ENCODE data around the gene KCNV2. TPM values are rescaled to one million over a fixed set of nuclear protein-coding genes. Genes with fewer than 3 reads are reported as not detected.

KCNV2 gene
- total RNA-seq, 1 donor from 2014 or later: not detected

DNA sequence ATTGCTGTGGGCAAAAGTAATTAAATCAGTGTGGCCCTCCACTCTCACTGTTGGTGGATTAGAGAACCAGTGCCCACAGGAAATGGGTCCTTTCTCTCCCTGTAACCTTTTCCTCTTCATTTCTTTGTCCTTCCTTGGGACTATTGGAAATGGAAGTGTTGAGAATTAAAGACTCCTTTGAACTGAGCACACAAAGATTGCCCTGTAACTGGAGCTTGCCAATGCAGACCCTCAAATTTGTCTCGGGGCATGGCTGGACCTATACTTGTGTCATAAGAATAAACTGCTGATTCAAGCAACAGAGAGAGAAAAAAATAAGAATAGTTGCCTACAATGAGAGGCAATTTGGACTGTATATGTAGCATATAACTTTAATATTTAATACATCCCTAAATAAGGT lies 13.7 kb downstream of the KCNV2 start:
- Histone ChIP-seq H3K4me3 (ENCODE audit: insufficient read depth, low read depth, low read length) (no peak overlapping the region), H4K20me1 (ENCODE audit: insufficient read depth, low read length) (no peaks in the 10 kb centered on the region), H3K9me3 (ENCODE audit: insufficient read depth, low read depth, low read length) (no peaks in the 10 kb centered on the region), H3K27ac (ENCODE audit: low read depth, low read length) (no peak overlapping the region), H3K9ac (ENCODE audit: low read length) (no peak overlapping the region), H3K4me1 (ENCODE audit: insufficient read depth, low read length) (peaks cover 11% of the 10 kb centered on the region), H3K27me3 (ENCODE audit: insufficient read depth, low read length) (no peaks in the 10 kb centered on the region), H2AFZ (ENCODE audit: low read depth, low read length) (no peak overlapping the region), H3K79me2 (ENCODE audit: insufficient read depth, low read length) (no peaks in the 10 kb centered on the region), H3K4me2 (ENCODE audit: low read length) (no peak overlapping the region), H3K36me3 (ENCODE audit: insufficient read depth, low read length) (no peaks in the 10 kb centered on the region)
- Mint-ChIP-seq H3K9me3 (ENCODE audit: unreplicated experiment) (no peaks in the 10 kb centered on the region), H3K4me1 (ENCODE audit: low read depth, unreplicated experiment) (peaks cover 16% of the 10 kb centered on the region), H3K27me3 (ENCODE audit: low read depth, unreplicated experiment) (no peaks in the 10 kb centered on the region), H3K36me3 (ENCODE audit: low read depth, unreplicated experiment) (peaks cover 2% of the 10 kb centered on the region), H3K4me3 (ENCODE audit: unreplicated experiment) (no peak overlapping the region), H3K27ac (ENCODE audit: unreplicated experiment) (no peak overlapping the region)
- no peak for FAIRE-seq
- DNase-seq (ENCODE audit: low read depth): no peak
- TF ChIP-seq, protein P1, sequence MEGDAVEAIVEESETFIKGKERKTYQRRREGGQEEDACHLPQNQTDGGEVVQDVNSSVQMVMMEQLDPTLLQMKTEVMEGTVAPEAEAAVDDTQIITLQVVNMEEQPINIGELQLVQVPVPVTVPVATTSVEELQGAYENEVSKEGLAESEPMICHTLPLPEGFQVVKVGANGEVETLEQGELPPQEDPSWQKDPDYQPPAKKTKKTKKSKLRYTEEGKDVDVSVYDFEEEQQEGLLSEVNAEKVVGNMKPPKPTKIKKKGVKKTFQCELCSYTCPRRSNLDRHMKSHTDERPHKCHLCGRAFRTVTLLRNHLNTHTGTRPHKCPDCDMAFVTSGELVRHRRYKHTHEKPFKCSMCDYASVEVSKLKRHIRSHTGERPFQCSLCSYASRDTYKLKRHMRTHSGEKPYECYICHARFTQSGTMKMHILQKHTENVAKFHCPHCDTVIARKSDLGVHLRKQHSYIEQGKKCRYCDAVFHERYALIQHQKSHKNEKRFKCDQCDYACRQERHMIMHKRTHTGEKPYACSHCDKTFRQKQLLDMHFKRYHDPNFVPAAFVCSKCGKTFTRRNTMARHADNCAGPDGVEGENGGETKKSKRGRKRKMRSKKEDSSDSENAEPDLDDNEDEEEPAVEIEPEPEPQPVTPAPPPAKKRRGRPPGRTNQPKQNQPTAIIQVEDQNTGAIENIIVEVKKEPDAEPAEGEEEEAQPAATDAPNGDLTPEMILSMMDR (IDR thresholded peaks at IDR 0.05; ENCODE audit: insufficient read depth, low read depth, low read length): no peak
- no peak for TF ChIP-seq EZH2 (IDR thresholded peaks at IDR 0.05; ENCODE audit: insufficient read depth, low read length)

DNA sequence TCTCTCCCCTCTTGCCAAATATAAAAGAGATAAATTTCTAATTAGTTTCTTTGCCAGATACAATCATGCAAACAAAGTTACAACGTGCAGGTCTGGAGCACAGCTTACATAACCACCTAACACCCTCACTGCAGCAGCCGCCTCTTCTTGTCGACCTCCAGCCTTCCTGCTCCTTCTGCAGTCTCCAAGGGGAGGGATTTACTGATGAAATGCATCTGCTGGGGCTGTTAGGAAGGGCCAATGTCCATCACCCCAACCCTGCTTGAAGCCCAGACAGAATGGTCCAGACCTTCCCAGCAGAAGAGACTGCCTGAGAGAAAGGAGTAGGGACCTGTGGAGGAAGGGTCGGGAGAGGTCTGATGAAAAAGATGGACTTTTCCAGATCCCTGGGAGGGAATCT lies 15.2 kb downstream of the KCNV2 start:
- Histone ChIP-seq H3K4me2 (ENCODE audit: low read length) (no peak overlapping the region), H2AFZ (ENCODE audit: low read depth, low read length) (no peak overlapping the region), H3K27ac (ENCODE audit: low read depth, low read length) (no peak overlapping the region), H3K79me2 (ENCODE audit: insufficient read depth, low read length) (no peaks in the 10 kb centered on the region), H3K36me3 (ENCODE audit: insufficient read depth, low read length) (no peaks in the 10 kb centered on the region), H4K20me1 (ENCODE audit: insufficient read depth, low read length) (no peaks in the 10 kb centered on the region), H3K4me3 (ENCODE audit: insufficient read depth, low read depth, low read length) (no peak overlapping the region), H3K9me3 (ENCODE audit: insufficient read depth, low read depth, low read length) (no peaks in the 10 kb centered on the region), H3K4me1 (ENCODE audit: insufficient read depth, low read length) (peaks cover 11% of the 10 kb centered on the region), H3K27me3 (ENCODE audit: insufficient read depth, low read length) (no peaks in the 10 kb centered on the region), H3K9ac (ENCODE audit: low read length) (no peak overlapping the region)
- DNase-seq (ENCODE audit: low read depth) (no peak), FAIRE-seq (no peak)
- Mint-ChIP-seq H3K4me3 (ENCODE audit: unreplicated experiment) (no peak overlapping the region), H3K9me3 (ENCODE audit: unreplicated experiment) (no peaks in the 10 kb centered on the region), H3K27me3 (ENCODE audit: low read depth, unreplicated experiment) (no peaks in the 10 kb centered on the region), H3K4me1 (ENCODE audit: low read depth, unreplicated experiment) (peaks cover 4% of the 10 kb centered on the region), H3K36me3 (ENCODE audit: low read depth, unreplicated experiment) (peaks cover 2% of the 10 kb centered on the region), H3K27ac (ENCODE audit: unreplicated experiment) (no peak overlapping the region)
- TF ChIP-seq EZH2 (IDR thresholded peaks at IDR 0.05; ENCODE audit: insufficient read depth, low read length): no peak
- TF ChIP-seq, protein P1 (IDR thresholded peaks at IDR 0.05; ENCODE audit: insufficient read depth, low read depth, low read length): no peak

DNA sequence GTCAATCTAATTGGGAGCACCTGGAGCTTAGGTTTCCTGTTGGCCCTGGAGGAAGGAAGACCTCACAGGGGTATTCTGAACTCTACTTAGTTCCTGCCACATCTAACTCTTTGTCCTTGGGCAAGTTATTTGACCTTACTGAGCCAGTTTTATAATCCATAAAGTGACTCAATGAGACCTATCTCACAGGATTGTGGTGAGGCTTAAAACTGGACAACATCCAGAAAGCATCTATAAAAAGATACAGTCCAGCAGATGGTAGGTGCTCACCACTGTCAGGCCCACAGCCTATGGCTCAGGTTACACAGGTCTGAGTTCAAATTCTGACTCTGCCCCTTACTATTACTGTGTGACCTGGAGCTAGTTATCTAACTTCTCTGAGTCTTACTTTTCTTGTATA lies 23.3 kb downstream of the KCNV2 start:
- H3K27me3 Mint-ChIP-seq (ENCODE audit: low read depth, unreplicated experiment): no peaks in the 10 kb centered on the region
- peaks cover 7% of the 10 kb centered on the region for H3K4me1 Mint-ChIP-seq (ENCODE audit: low read depth, unreplicated experiment)
- no peaks in the 10 kb centered on the region for H3K9me3 Mint-ChIP-seq (ENCODE audit: unreplicated experiment)
- Histone ChIP-seq H3K79me2 (ENCODE audit: insufficient read depth, low read length) (no peaks in the 10 kb centered on the region), H3K9ac (ENCODE audit: low read length) (no peak overlapping the region), H4K20me1 (ENCODE audit: insufficient read depth, low read length) (no peaks in the 10 kb centered on the region), H3K27ac (ENCODE audit: low read depth, low read length) (no peak overlapping the region), H3K4me1 (ENCODE audit: insufficient read depth, low read length) (no peaks in the 10 kb centered on the region), H3K36me3 (ENCODE audit: insufficient read depth, low read length) (no peaks in the 10 kb centered on the region), H2AFZ (ENCODE audit: low read depth, low read length) (no peak overlapping the region), H3K4me3 (ENCODE audit: insufficient read depth, low read depth, low read length) (no peak overlapping the region), H3K4me2 (ENCODE audit: low read length) (no peak overlapping the region), H3K9me3 (ENCODE audit: insufficient read depth, low read depth, low read length) (no peaks in the 10 kb centered on the region), H3K27me3 (ENCODE audit: insufficient read depth, low read length) (no peaks in the 10 kb centered on the region)
- peaks cover 7% of the 10 kb centered on the region for H3K36me3 Mint-ChIP-seq (ENCODE audit: low read depth, unreplicated experiment)
- TF ChIP-seq EZH2 (IDR thresholded peaks at IDR 0.05; ENCODE audit: insufficient read depth, low read length): no peak
- TF ChIP-seq, protein P1 (IDR thresholded peaks at IDR 0.05; ENCODE audit: insufficient read depth, low read depth, low read length): no peak
- FAIRE-seq (no peak), DNase-seq (ENCODE audit: low read depth) (peak; percentile 30)
- H3K4me3 Mint-ChIP-seq (ENCODE audit: unreplicated experiment): no peak overlapping the region
- no peak overlapping the region for H3K27ac Mint-ChIP-seq (ENCODE audit: unreplicated experiment)
